Measurements from ENCODE around the gene NRXN3.

The NRXN3 gene

GRCh38 chr14:78576437-78577166 lies 406.4 kb downstream of the NRXN3 start:
- DNase-seq (ENCODE audit: low read depth) = no peak

GRCh38 chr14:78581229-78581628 lies 411.1 kb downstream of the NRXN3 start:
- DNase-seq (ENCODE audit: low read depth) = no peak

GRCh38 chr14:78586681-78587080 lies 416.5 kb downstream of the NRXN3 start:
- no peak for DNase-seq (ENCODE audit: low read depth)

- no peak for DNase-seq (ENCODE audit: low read depth)
Observed at GRCh38 chr14:78588906-78589305, 418.7 kb downstream of the NRXN3 start.

GRCh38 chr14:78592616-78593219 lies 422.5 kb downstream of the NRXN3 start:
- no peak for DNase-seq (ENCODE audit: low read depth)

- DNase-seq (ENCODE audit: low read depth) = no peak
Observed at GRCh38 chr14:78593949-78594348, 423.8 kb downstream of the NRXN3 start.

- no peak for DNase-seq (ENCODE audit: low read depth)
Observed at GRCh38 chr14:78595797-78596196, 425.6 kb downstream of the NRXN3 start.

- peak; percentile 1 for DNase-seq (ENCODE audit: low read depth)
Observed at GRCh38 chr14:78598046-78598920, 428.1 kb downstream of the NRXN3 start.

- DNase-seq (ENCODE audit: low read depth) = no peak
Observed at GRCh38 chr14:78605025-78605762, 435.0 kb downstream of the NRXN3 start.

- no peak for DNase-seq (ENCODE audit: low read depth)
Observed at GRCh38 chr14:78605897-78606500, 435.8 kb downstream of the NRXN3 start.

GRCh38 chr14:78608998-78609787 lies 439.0 kb downstream of the NRXN3 start:
- DNase-seq (ENCODE audit: low read depth) = no peak

- no peak for DNase-seq (ENCODE audit: low read depth)
Observed at GRCh38 chr14:78610994-78611393, 440.8 kb downstream of the NRXN3 start.

GRCh38 chr14:78611796-78612571 lies 441.8 kb downstream of the NRXN3 start:
- no peak for DNase-seq (ENCODE audit: low read depth)

- DNase-seq (ENCODE audit: low read depth) = no peak
Observed at GRCh38 chr14:78612666-78613065, 442.5 kb downstream of the NRXN3 start.

- DNase-seq (ENCODE audit: low read depth) = no peak
Observed at GRCh38 chr14:78614593-78614992, 444.4 kb downstream of the NRXN3 start.

GRCh38 chr14:78617735-78618134 lies 447.6 kb downstream of the NRXN3 start:
- no peak for DNase-seq (ENCODE audit: low read depth)

- no peak for DNase-seq (ENCODE audit: low read depth)
Observed at GRCh38 chr14:78618368-78618767, 448.2 kb downstream of the NRXN3 start.

GRCh38 chr14:78627114-78627513 lies 456.9 kb downstream of the NRXN3 start:
- no peak for DNase-seq (ENCODE audit: low read depth)

- DNase-seq (ENCODE audit: low read depth) = no peak
Observed at GRCh38 chr14:78631551-78631950, 461.4 kb downstream of the NRXN3 start.

GRCh38 chr14:78633752-78634151 lies 463.6 kb downstream of the NRXN3 start:
- DNase-seq (ENCODE audit: low read depth) = no peak

All from stimulated activated CD8-positive, alpha-beta memory T cell treated with anti-CD3 and anti-CD28 coated beads, Interleukin-15, amount 100 ng/mL, for 24 hours (primary cell).